ENCODE results near the gene IRF9. TPM values are rescaled to one million over a fixed set of nuclear protein-coding genes. Genes with fewer than 3 reads are reported as not detected.
A peak's percentile ranks its signal among the peaks of the same experiment; 100 is the strongest.

Gene IRF9
- total RNA-seq, 1 donor from 2014 or later = 50.6 TPM

GRCh38 chr14:24189460-24189859 lies 28.4 kb downstream of the IRF9 start:
- H3K9ac ChIP-seq (ENCODE audit: low read depth in 1 of 3, low read length in 3 of 3) = no peak overlapping the region
- H3K9me3 ChIP-seq (ENCODE audit: control insufficient read depth in 3 of 3, low read length in 3 of 3) = no peaks in the 10 kb centered on the region
- H3K4me1 ChIP-seq (ENCODE audit: control insufficient read depth in 3 of 3, insufficient read depth in 3 of 3, low read length in 3 of 3) = peaks cover 20 to 28% (median 27%) of the 10 kb centered on the region in 3 donors
- H3K4me3 ChIP-seq (ENCODE audit: low read length in 3 of 3) = no peak overlapping the region
- no peak overlapping the region for H3K27ac ChIP-seq (ENCODE audit: low read depth, low read length)
- H3K36me3 ChIP-seq (ENCODE audit: control insufficient read depth in 3 of 3, insufficient read depth in 3 of 3, low read length in 3 of 3) = peaks cover 43 to 55% (median 53%) of the 10 kb centered on the region in 3 donors
- no peaks in the 10 kb centered on the region for H3K27me3 ChIP-seq (ENCODE audit: control insufficient read depth in 3 of 3, insufficient read depth in 3 of 3, low read length in 3 of 3)

- Histone ChIP-seq H3K4me3 (ENCODE audit: low read length in 3 of 3) (no peak overlapping the region), H3K9ac (ENCODE audit: low read depth in 1 of 3, low read length in 3 of 3) (no peak overlapping the region), H3K4me1 (ENCODE audit: control insufficient read depth in 3 of 3, insufficient read depth in 3 of 3, low read length in 3 of 3) (peaks cover 26 to 37% (median 33%) of the 10 kb centered on the region in 3 donors), H3K9me3 (ENCODE audit: control insufficient read depth in 3 of 3, low read length in 3 of 3) (no peaks in the 10 kb centered on the region), H3K36me3 (ENCODE audit: control insufficient read depth in 3 of 3, insufficient read depth in 3 of 3, low read length in 3 of 3) (peaks cover 34 to 46% (median 44%) of the 10 kb centered on the region in 3 donors), H3K27ac (ENCODE audit: low read depth, low read length) (no peak overlapping the region), H3K27me3 (ENCODE audit: control insufficient read depth in 3 of 3, insufficient read depth in 3 of 3, low read length in 3 of 3) (no peaks in the 10 kb centered on the region)
Observed at GRCh38 chr14:24190416-24190815, 29.4 kb downstream of the IRF9 start.

GRCh38 chr14:24192933-24193332 lies 31.9 kb downstream of the IRF9 start:
- Histone ChIP-seq H3K9me3 (ENCODE audit: control insufficient read depth in 3 of 3, low read length in 3 of 3) (no peaks in the 10 kb centered on the region), H3K9ac (ENCODE audit: low read depth in 1 of 3, low read length in 3 of 3) (no peak overlapping the region), H3K4me1 (ENCODE audit: control insufficient read depth in 3 of 3, insufficient read depth in 3 of 3, low read length in 3 of 3) (peaks cover 28 to 38% (median 34%) of the 10 kb centered on the region in 3 donors), H3K27ac (ENCODE audit: low read depth, low read length) (no peak overlapping the region), H3K4me3 (ENCODE audit: low read length in 3 of 3) (no peak overlapping the region), H3K36me3 (ENCODE audit: control insufficient read depth in 3 of 3, insufficient read depth in 3 of 3, low read length in 3 of 3) (peaks cover 17 to 27% (median 27%) of the 10 kb centered on the region in 3 donors), H3K27me3 (ENCODE audit: control insufficient read depth in 3 of 3, insufficient read depth in 3 of 3, low read length in 3 of 3) (no peaks in the 10 kb centered on the region)

GRCh38 chr14:24194186-24194872 lies 33.3 kb downstream of the IRF9 start:
- Histone ChIP-seq H3K9ac (ENCODE audit: low read depth in 1 of 3, low read length in 3 of 3) (peak overlapping the region; percentile 91 to 97 (median 96)), H3K27me3 (ENCODE audit: control insufficient read depth in 3 of 3, insufficient read depth in 3 of 3, low read length in 3 of 3) (no peaks in the 10 kb centered on the region), H3K27ac (ENCODE audit: low read depth, low read length) (peak overlapping the region; percentile 99), H3K9me3 (ENCODE audit: control insufficient read depth in 3 of 3, low read length in 3 of 3) (no peaks in the 10 kb centered on the region), H3K4me3 (ENCODE audit: low read length in 3 of 3) (peak overlapping the region; percentile 92 to 97 (median 95)), H3K36me3 (ENCODE audit: control insufficient read depth in 3 of 3, insufficient read depth in 3 of 3, low read length in 3 of 3) (peaks cover 20 to 32% (median 27%) of the 10 kb centered on the region in 3 donors), H3K4me1 (ENCODE audit: control insufficient read depth in 3 of 3, insufficient read depth in 3 of 3, low read length in 3 of 3) (peaks cover 19 to 31% (median 26%) of the 10 kb centered on the region in 3 donors)

- Histone ChIP-seq H3K4me3 (ENCODE audit: low read length in 3 of 3) (peak overlapping the region; percentile 92 to 97 (median 95)), H3K9ac (ENCODE audit: low read depth in 1 of 3, low read length in 3 of 3) (peak overlapping the region; percentile 91 to 97 (median 96)), H3K27ac (ENCODE audit: low read depth, low read length) (peak overlapping the region; percentile 99), H3K9me3 (ENCODE audit: control insufficient read depth in 3 of 3, low read length in 3 of 3) (no peaks in the 10 kb centered on the region), H3K27me3 (ENCODE audit: control insufficient read depth in 3 of 3, insufficient read depth in 3 of 3, low read length in 3 of 3) (no peaks in the 10 kb centered on the region), H3K36me3 (ENCODE audit: control insufficient read depth in 3 of 3, insufficient read depth in 3 of 3, low read length in 3 of 3) (peaks cover 16 to 29% (median 27%) of the 10 kb centered on the region in 3 donors), H3K4me1 (ENCODE audit: control insufficient read depth in 3 of 3, insufficient read depth in 3 of 3, low read length in 3 of 3) (peaks cover 19 to 31% (median 26%) of the 10 kb centered on the region in 3 donors)
Observed at GRCh38 chr14:24194873-24195185, 33.8 kb downstream of the IRF9 start.

- H3K4me3 ChIP-seq (ENCODE audit: low read length in 3 of 3) = peak within 1 kb of the TSS; percentile 92 to 97 (median 95)
- H3K27ac ChIP-seq (ENCODE audit: low read depth, low read length) = peak within 1 kb of the TSS; percentile 99
- peaks cover 19 to 31% (median 26%) of the 10 kb centered on the region in 3 donors for H3K4me1 ChIP-seq (ENCODE audit: control insufficient read depth in 3 of 3, insufficient read depth in 3 of 3, low read length in 3 of 3)
- H3K9me3 ChIP-seq (ENCODE audit: control insufficient read depth in 3 of 3, low read length in 3 of 3) = no peaks in the 10 kb centered on the region
- H3K27me3 ChIP-seq (ENCODE audit: control insufficient read depth in 3 of 3, insufficient read depth in 3 of 3, low read length in 3 of 3) = no peaks in the 10 kb centered on the region
- peak within 1 kb of the TSS; percentile 91 to 97 (median 96) for H3K9ac ChIP-seq (ENCODE audit: low read depth in 1 of 3, low read length in 3 of 3)
- H3K36me3 ChIP-seq (ENCODE audit: control insufficient read depth in 3 of 3, insufficient read depth in 3 of 3, low read length in 3 of 3) = peaks cover 16 to 26% (median 21%) of the 10 kb centered on the region in 3 donors
Observed at GRCh38 chr14:24195186-24196070, 34.4 kb downstream of the IRF9 start, which contains the start of gene TM9SF1. TM9SF1 (minus strand) TSS chr14:24195441; CDS start chr14:24195019, 422 bp downstream.

- Histone ChIP-seq H3K9ac (ENCODE audit: low read depth in 1 of 3, low read length in 3 of 3) (peak overlapping the region; percentile 91 to 97 (median 96)), H3K9me3 (ENCODE audit: control insufficient read depth in 3 of 3, low read length in 3 of 3) (no peaks in the 10 kb centered on the region), H3K4me1 (ENCODE audit: control insufficient read depth in 3 of 3, insufficient read depth in 3 of 3, low read length in 3 of 3) (peaks cover 19 to 31% (median 26%) of the 10 kb centered on the region in 3 donors), H3K4me3 (ENCODE audit: low read length in 3 of 3) (peak overlapping the region; percentile 92 to 97 (median 95)), H3K27me3 (ENCODE audit: control insufficient read depth in 3 of 3, insufficient read depth in 3 of 3, low read length in 3 of 3) (no peaks in the 10 kb centered on the region), H3K27ac (ENCODE audit: low read depth, low read length) (peak overlapping the region; percentile 99), H3K36me3 (ENCODE audit: control insufficient read depth in 3 of 3, insufficient read depth in 3 of 3, low read length in 3 of 3) (peaks cover 18 to 23% (median 18%) of the 10 kb centered on the region in 3 donors)
Observed at GRCh38 chr14:24196071-24197055, 35.3 kb downstream of the IRF9 start.

GRCh38 chr14:24197056-24197450 lies 36.0 kb downstream of the IRF9 start:
- Histone ChIP-seq H3K4me3 (ENCODE audit: low read length in 3 of 3) (no peak overlapping the region), H3K27ac (ENCODE audit: low read depth, low read length) (no peak overlapping the region)

More at GRCh38 chr14:24197056-24197450, 36.0 kb downstream of the IRF9 start:
- H3K9ac ChIP-seq (ENCODE audit: low read depth in 1 of 3, low read length in 3 of 3) = no peak overlapping the region
- peaks cover 11 to 18% (median 16%) of the 10 kb centered on the region in 3 donors for H3K36me3 ChIP-seq (ENCODE audit: control insufficient read depth in 3 of 3, insufficient read depth in 3 of 3, low read length in 3 of 3)
- H3K9me3 ChIP-seq (ENCODE audit: control insufficient read depth in 3 of 3, low read length in 3 of 3) = no peaks in the 10 kb centered on the region
- peaks cover 19 to 31% (median 26%) of the 10 kb centered on the region in 3 donors for H3K4me1 ChIP-seq (ENCODE audit: control insufficient read depth in 3 of 3, insufficient read depth in 3 of 3, low read length in 3 of 3)
- no peaks in the 10 kb centered on the region for H3K27me3 ChIP-seq (ENCODE audit: control insufficient read depth in 3 of 3, insufficient read depth in 3 of 3, low read length in 3 of 3)

Measured in skeletal muscle tissue (tissue), 4 donors.